IPS DF 6.9 (cell line): ENCODE data around the gene HHAT.
A peak's percentile ranks its signal among the peaks of the same experiment; 100 is the strongest.

Experiments
- DNase-seq: peaks from one replicate; pipeline ENCODE4 v3.0.0-alpha.2; 2013; ENCODE audit warnings: low read depth, low spot score
- H3K27ac ChIP-seq: one replicate; pipeline ENCODE4 v1.5.1; 2013; ENCODE audit warnings: low read length, control low read depth
- H3K27me3 ChIP-seq: 2 replicates; pipeline ENCODE4 v1.6.1; 2013; ENCODE audit warnings: mild to moderate bottlenecking, low read length; ENCODE audit not compliant: control insufficient read depth, insufficient read depth
- H3K36me3 ChIP-seq: 2 replicates; pipeline ENCODE4 v1.6.1; 2013; ENCODE audit warnings: low read length; ENCODE audit not compliant: control insufficient read depth, insufficient read depth
- H3K4me1 ChIP-seq: 2 replicates; pipeline ENCODE4 v1.6.1; 2013; ENCODE audit warnings: low read length; ENCODE audit not compliant: control insufficient read depth, insufficient read depth
- H3K4me3 ChIP-seq: 2 replicates; pipeline ENCODE4 v1.5.1; 2013; ENCODE audit warnings: mild to moderate bottlenecking, low read length
- H3K9me3 ChIP-seq: 2 replicates; pipeline ENCODE4 v1.6.1; 2013; ENCODE audit warnings: low read length, inconsistent platforms; ENCODE audit not compliant: control insufficient read depth, insufficient read depth
- WGBS: extraction: QIAGEN DNeasy Blood & Tissue Kit; methylation state at CpG from one replicate; pipeline ENCODE4 v1.1.7; 2013; ENCODE audit warnings: mixed read lengths, missing lambda C conversion rate; ENCODE audit not compliant: insufficient read length, insufficient coverage; 5-methylcytosine and 5-hydroxymethylcytosine counted together

The HHAT gene

GRCh38 chr1:210447456-210448057 is 118.9 kb downstream of the HHAT start:
- H3K4me3 ChIP-seq = no peak overlapping the region
- WGBS = no CpG with 5 or more reads among the region's 5 CpGs
- no peak for DNase-seq
- H3K36me3 ChIP-seq = no peaks in the 10 kb centered on the region
- H3K27ac ChIP-seq = no peak overlapping the region
- H3K27me3 ChIP-seq = no peaks in the 10 kb centered on the region
- H3K4me1 ChIP-seq = no peaks in the 10 kb centered on the region
- H3K9me3 ChIP-seq = no peaks in the 10 kb centered on the region

DNA sequence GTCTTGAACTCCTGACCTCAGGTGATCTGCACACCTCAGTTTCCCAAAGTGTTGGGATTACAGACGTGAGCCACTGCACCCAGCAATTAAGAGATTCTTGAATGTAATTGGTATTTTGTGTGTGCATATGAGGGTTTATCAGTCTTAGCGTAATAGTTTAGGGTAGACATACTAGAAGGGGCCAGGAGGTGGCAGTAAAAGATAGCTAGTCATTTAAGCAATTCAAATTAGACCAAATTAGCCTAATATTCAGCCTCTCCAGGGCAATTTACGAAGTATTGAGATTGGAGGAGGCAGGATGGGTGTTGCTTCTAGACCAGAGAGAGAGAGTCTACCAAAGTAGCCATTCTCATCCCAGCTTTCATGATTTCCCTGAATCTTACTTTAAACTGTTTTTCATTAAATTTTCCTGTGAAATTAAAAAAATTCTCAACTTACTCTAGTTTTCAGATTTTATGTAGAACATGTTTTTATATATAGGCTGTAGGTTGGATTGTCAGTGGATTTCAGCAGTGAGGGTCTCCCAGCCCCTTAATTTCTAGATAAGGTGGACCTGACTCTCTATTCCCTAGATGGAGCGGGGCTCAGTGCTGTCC is 119.7 kb downstream of the HHAT start:
- H3K36me3 ChIP-seq = no peaks in the 10 kb centered on the region
- WGBS = no CpG with 5 or more reads among the region's 4 CpGs
- H3K27ac ChIP-seq = no peak overlapping the region
- H3K27me3 ChIP-seq = no peaks in the 10 kb centered on the region
- no peaks in the 10 kb centered on the region for H3K9me3 ChIP-seq
- DNase-seq = peak; percentile 31
- no peak overlapping the region for H3K4me3 ChIP-seq
- H3K4me1 ChIP-seq = no peaks in the 10 kb centered on the region

GRCh38 chr1:210455840-210456603 is 127.3 kb downstream of the HHAT start:
- no peaks in the 10 kb centered on the region for H3K27me3 ChIP-seq
- no peaks in the 10 kb centered on the region for H3K9me3 ChIP-seq
- H3K36me3 ChIP-seq = no peaks in the 10 kb centered on the region
- 0 out of 2 replicates have a peak, but pooled peaks cover 1% of the 10 kb centered on the region for H3K4me1 ChIP-seq
- no peak overlapping the region for H3K27ac ChIP-seq
- no peak overlapping the region for H3K4me3 ChIP-seq
- no peak for DNase-seq
- WGBS = no CpG with 5 or more reads among the region's 8 CpGs

GRCh38 chr1:210456731-210457255 is 128.1 kb downstream of the HHAT start:
- no peaks in the 10 kb centered on the region for H3K36me3 ChIP-seq
- no peak for DNase-seq
- 0 out of 2 replicates have a peak, but pooled peaks cover 1% of the 10 kb centered on the region for H3K4me1 ChIP-seq
- WGBS = no CpG with 5 or more reads among the region's 6 CpGs
- H3K9me3 ChIP-seq = no peaks in the 10 kb centered on the region
- H3K4me3 ChIP-seq = no peak overlapping the region
- H3K27me3 ChIP-seq = no peaks in the 10 kb centered on the region
- H3K27ac ChIP-seq = no peak overlapping the region

DNA sequence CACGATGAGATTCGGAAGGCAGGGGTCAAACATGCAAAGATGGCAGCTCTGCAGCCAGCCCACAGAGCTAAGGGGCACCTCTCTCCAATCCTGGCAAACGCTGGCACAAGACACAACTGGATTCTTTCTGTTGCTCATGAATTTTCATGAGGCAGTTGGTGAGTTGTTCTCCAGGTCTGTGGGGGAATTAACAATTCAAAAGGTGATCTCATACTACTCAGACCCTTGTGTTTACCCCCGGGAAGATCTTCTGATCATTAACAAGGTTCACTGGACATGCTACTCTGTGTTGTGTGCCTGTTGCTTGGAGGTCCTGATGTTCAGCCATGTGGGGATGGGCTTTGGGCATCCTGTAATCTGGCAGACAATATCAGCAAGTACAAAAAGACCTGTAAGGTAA is 128.9 kb downstream of the HHAT start:
- no peak overlapping the region for H3K4me3 ChIP-seq
- 0 out of 2 replicates have a peak, but pooled peaks cover 1% of the 10 kb centered on the region for H3K4me1 ChIP-seq
- WGBS = no CpG with 5 or more reads among the region's 4 CpGs
- no peaks in the 10 kb centered on the region for H3K27me3 ChIP-seq
- no peak for DNase-seq
- H3K27ac ChIP-seq = no peak overlapping the region
- H3K36me3 ChIP-seq = no peaks in the 10 kb centered on the region
- no peaks in the 10 kb centered on the region for H3K9me3 ChIP-seq

- no peak for DNase-seq
- H3K36me3 ChIP-seq = no peaks in the 10 kb centered on the region
- H3K27ac ChIP-seq = no peak overlapping the region
- H3K27me3 ChIP-seq = no peaks in the 10 kb centered on the region
- no CpG with 5 or more reads among the region's 11 CpGs for WGBS
- H3K9me3 ChIP-seq = no peaks in the 10 kb centered on the region
- no peaks in the 10 kb centered on the region for H3K4me1 ChIP-seq
- no peak overlapping the region for H3K4me3 ChIP-seq
These were observed 135.9 kb downstream of the HHAT start for GRCh38 chr1:210464519-210465039.

DNA sequence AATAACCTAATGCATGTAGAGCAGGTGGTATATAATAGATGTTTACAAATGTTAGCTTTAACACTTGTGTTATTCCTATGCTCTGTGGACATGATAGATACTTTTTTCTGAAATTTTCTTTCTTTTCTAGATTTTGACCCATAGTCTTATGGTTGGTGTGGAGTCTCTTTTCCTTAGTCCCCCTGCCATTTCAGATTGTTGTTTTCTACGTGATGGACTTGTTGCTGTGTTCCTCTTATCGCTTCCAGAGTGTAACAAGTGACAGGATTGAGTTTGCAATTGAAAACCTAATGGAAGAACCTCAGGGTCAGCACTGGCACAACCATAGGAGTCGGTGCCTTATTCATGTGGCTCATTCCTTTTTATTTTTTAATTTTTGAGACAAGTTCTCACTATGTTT is 136.4 kb downstream of the HHAT start:
- no peaks in the 10 kb centered on the region for H3K4me1 ChIP-seq
- no CpG with 5 or more reads among the region's 3 CpGs for WGBS
- H3K36me3 ChIP-seq = no peaks in the 10 kb centered on the region
- no peak for DNase-seq
- H3K9me3 ChIP-seq = no peaks in the 10 kb centered on the region
- H3K27ac ChIP-seq = no peak overlapping the region
- no peaks in the 10 kb centered on the region for H3K27me3 ChIP-seq
- no peak overlapping the region for H3K4me3 ChIP-seq

DNA sequence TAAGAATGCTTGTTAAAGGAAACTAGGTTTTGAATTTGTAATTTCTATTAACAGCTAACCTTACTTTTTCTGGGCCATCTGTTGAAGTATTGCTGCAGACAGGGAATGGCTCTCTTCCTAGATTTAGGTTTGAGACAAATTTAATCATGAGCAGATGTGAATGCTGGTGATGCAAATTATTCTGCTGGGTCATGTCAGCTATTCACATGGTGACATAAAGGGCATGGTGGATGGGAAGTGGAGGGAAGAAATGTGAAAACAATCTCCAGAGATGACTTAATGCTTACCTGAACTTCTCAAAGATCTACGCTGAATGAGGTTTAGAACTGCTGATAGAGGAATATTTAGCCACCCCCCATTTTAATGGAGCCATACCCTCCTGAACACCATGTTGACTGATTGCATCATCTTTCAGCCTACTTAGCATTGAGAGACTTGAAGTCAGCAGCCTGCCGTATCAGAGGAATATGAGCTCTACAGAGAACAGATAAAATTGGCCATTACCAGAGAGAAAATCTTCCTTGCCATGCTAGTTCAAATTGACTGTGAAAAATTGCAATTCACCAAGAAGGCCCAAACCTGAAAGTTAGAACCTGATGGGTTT is 138.8 kb downstream of the HHAT start:
- Histone ChIP-seq H3K36me3 (no peaks in the 10 kb centered on the region), H3K4me1 (no peaks in the 10 kb centered on the region), H3K27ac (no peak overlapping the region), H3K27me3 (no peaks in the 10 kb centered on the region), H3K4me3 (no peak overlapping the region), H3K9me3 (no peaks in the 10 kb centered on the region)
- WGBS = no CpG with 5 or more reads among the region's 2 CpGs
- no peak for DNase-seq

DNA sequence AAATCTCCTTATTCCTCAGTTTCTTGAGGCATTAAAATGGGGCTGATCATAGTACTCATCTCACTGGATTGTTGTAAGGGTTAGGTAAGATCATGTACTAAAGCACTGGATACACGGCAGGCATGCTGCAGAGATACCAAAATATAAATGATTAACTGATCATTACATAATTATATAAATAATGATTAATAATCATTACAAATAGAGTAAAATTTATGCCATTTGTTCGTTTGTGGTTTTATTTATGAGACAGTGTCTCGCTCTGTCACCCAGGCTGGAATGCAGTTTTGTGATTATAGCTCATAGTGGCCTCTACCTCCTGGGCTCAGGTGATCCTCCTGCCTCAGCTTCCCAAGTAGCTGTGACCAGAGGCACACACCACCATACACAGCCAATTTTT is 140.7 kb downstream of the HHAT start:
- WGBS = no CpG with 5 or more reads among the region's 3 CpGs
- Histone ChIP-seq H3K4me1 (no peaks in the 10 kb centered on the region), H3K4me3 (no peak overlapping the region), H3K36me3 (no peaks in the 10 kb centered on the region), H3K27me3 (no peaks in the 10 kb centered on the region), H3K27ac (no peak overlapping the region), H3K9me3 (no peaks in the 10 kb centered on the region)
- no peak for DNase-seq

DNA sequence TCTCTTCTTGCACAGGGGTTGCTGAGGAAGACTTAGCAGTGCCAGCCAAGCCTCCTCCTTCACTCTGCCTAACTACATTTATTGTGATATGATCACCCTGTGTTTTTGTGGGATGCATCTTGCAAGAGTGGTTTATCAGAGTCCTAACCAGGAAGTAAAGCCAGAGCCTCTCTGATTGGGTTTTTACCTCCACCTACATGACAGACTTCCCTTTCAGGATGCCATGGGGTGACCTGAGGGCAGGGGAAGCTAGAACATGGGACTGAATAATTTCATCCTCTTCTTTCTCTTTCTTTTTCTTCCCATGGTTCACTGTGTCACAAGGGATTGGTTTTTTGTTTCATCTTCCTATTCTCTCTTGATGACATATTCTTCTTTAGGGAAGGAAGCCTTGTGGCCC is 146.6 kb downstream of the HHAT start:
- Histone ChIP-seq H3K27ac (no peak overlapping the region), H3K9me3 (no peaks in the 10 kb centered on the region), H3K36me3 (no peaks in the 10 kb centered on the region), H3K4me1 (peaks cover 3% of the 10 kb centered on the region; the same call in 1 of the 2 replicates), H3K4me3 (no peak overlapping the region), H3K27me3 (no peaks in the 10 kb centered on the region)
- DNase-seq = no peak
